ENCODE results near the gene ST3GAL6. TPM values are rescaled to one million over a fixed set of nuclear protein-coding genes. Genes with fewer than 3 reads are reported as not detected.

ST3GAL6 gene
- total and polyA plus RNA-seq, 2 of the 4 experiments (the other 2 are of a cell fraction): 0.36 to 0.99 TPM

GRCh38 chr3:98809557-98809956 is 46.4 kb downstream of the ST3GAL6 start:
- ATAC-seq (ENCODE audit: low read depth) (no peak), DNase-seq (no peak)
- no peak overlapping the region for H4K91ac ChIP-seq (ENCODE audit: insufficient read depth, low read depth, low read length)
- H3K14ac ChIP-seq (replicated peaks; ENCODE audit: low read depth, low read length): no peak overlapping the region
- no peak overlapping the region for H3K56ac ChIP-seq (ENCODE audit: extremely low read depth, insufficient read depth, low read length)
- H2BK120ac ChIP-seq (ENCODE audit: low read depth, low read length): no peak overlapping the region
- no peak overlapping the region for H3K9ac ChIP-seq (ENCODE audit: low read depth, low read length)
- peaks cover 1% of the 10 kb centered on the region; the same call in 1 of the 2 replicates for H4K20me1 ChIP-seq (ENCODE audit: insufficient read depth, low read length)
- H3K27ac ChIP-seq (ENCODE audit: insufficient read depth, low read length): no peak overlapping the region
- no peak overlapping the region for H2BK20ac ChIP-seq (ENCODE audit: low read depth, low read length)
- H2BK15ac ChIP-seq (ENCODE audit: low read depth, low read length): no peak overlapping the region
- no CpG with 5 or more reads among the region's 3 CpGs for WGBS, 2 experiments (ENCODE audit: extremely low coverage in 2 of 2, insufficient read length in 1 of 2)
- H3K18ac ChIP-seq (ENCODE audit: low read depth, low read length): no peak overlapping the region
- H3K23ac ChIP-seq (ENCODE audit: low read depth, low read length): no peak overlapping the region
- H3K36me3 ChIP-seq (ENCODE audit: control insufficient read depth, insufficient read depth, low read length): peaks cover 29% of the 10 kb centered on the region
- dilution Hi-C loops (cut with HindIII; ENCODE audit: low sequenced_read_pairs, unreplicated experiment): no loop called here
- no peak overlapping the region for H3K4me2 ChIP-seq (ENCODE audit: low read depth, low read length)
- H2AFZ ChIP-seq (replicated peaks; ENCODE audit: low read length, poor library complexity): no peak overlapping the region
- no peak for TF ChIP-seq MXI1 (IDR thresholded peaks at IDR 0.05; ENCODE audit: borderline replicate concordance, low read depth, low read length)
- no peak for TF ChIP-seq CTCF (conservative IDR thresholded peaks at IDR 0.05; ENCODE audit: low read depth, low read length)
- TF ChIP-seq RFX5 (IDR thresholded peaks at IDR 0.05; ENCODE audit: low read depth, low read length): no peak
- no peak for TF ChIP-seq SMC3 (IDR thresholded peaks at IDR 0.05; ENCODE audit: low read depth, low read length)
- intact Hi-C loops (cut with micrococcal nuclease): no loop called here
- POLR2A ChIA-PET (ENCODE audit: unreplicated experiment): no interaction called here
- in situ Hi-C loops (cut with MboI; ENCODE audit: low sequenced_read_pairs): no loop called here
- CTCF ChIA-PET: no interaction called here
- no peaks in the 10 kb centered on the region for H3K4me1 ChIP-seq (ENCODE audit: control insufficient read depth, insufficient read depth, low read length)
- no peaks in the 10 kb centered on the region for H3K9me3 ChIP-seq (ENCODE audit: control insufficient read depth, insufficient read depth, low read length)
- H2BK5ac ChIP-seq (ENCODE audit: low read depth, low read length, poor library complexity, severe bottlenecking): no peak overlapping the region
- no peak overlapping the region for H3K4ac ChIP-seq (ENCODE audit: low read depth, low read length)
- H3K27me3 ChIP-seq (ENCODE audit: control insufficient read depth, insufficient read depth, low read length): no peaks in the 10 kb centered on the region
- no peak overlapping the region for H2AK5ac ChIP-seq (ENCODE audit: low read depth, low read length)
- no peak overlapping the region for H4K8ac ChIP-seq (ENCODE audit: low read depth in 2 of 2, low read length in 2 of 2)
- H3K79me1 ChIP-seq (ENCODE audit: low read depth in 1 of 2, low read length in 2 of 2): peaks cover 12 to 14% of the 10 kb centered on the region in 2 experiments; a peak in 3 of 4 replicates
- BruUV-seq (replicated peaks): no TSS peak
- H2AK9ac ChIP-seq (replicated peaks; ENCODE audit: low read depth, low read length, poor library complexity): no peak overlapping the region
- H3K4me3 ChIP-seq (ENCODE audit: insufficient read depth, low read depth, low read length): no peak overlapping the region
- H3K9me1 ChIP-seq (ENCODE audit: insufficient read depth, low read length): 0 out of 2 replicates have a peak, but pooled peaks cover 3% of the 10 kb centered on the region
- H4K5ac ChIP-seq (ENCODE audit: low read depth, low read length): no peak overlapping the region

All from IMR-90 (cell line).